Loucy (cell line): Measurements from ENCODE around the gene SDK1.

Experiments used
- H2AFZ ChIP-seq: fragments of 200-600 bp; sonication (generic); 2 replicates; pipeline ENCODE4 v1.6.0; 2016; ENCODE audit warnings: antibody characterized with exemption, mild to moderate bottlenecking, low read length, moderate library complexity
- H3F3A ChIP-seq: fragments of 200-600 bp; 2 replicates; pipeline ENCODE4 v1.6.0; 2016; ENCODE audit warnings: antibody characterized with exemption, low read depth, mild to moderate bottlenecking
- H3K27me3 ChIP-seq: fragments of 200-600 bp; sonication (generic); 2 replicates; pipeline ENCODE4 v1.6.1; 2014; ENCODE audit warnings: low read length, mild to moderate bottlenecking; ENCODE audit not compliant: insufficient read depth, poor library complexity, severe bottlenecking
- H3K36me3 ChIP-seq: fragments of 200-600 bp; sonication (generic); 2 replicates; pipeline ENCODE4 v1.6.1; 2016; ENCODE audit warnings: low read length; ENCODE audit not compliant: insufficient read depth
- H3K4me1 ChIP-seq: fragments of 200-600 bp; sonication (generic); 2 replicates; pipeline ENCODE4 v1.5.1; 2014; ENCODE audit warnings: low read length, mild to moderate bottlenecking; ENCODE audit not compliant: insufficient read depth, poor library complexity, severe bottlenecking
- H3K4me2 ChIP-seq: fragments of 200-600 bp; sonication (generic); 2 replicates; pipeline ENCODE4 v1.6.0; 2014; ENCODE audit warnings: antibody characterized with exemption, low read length, low read depth, mild to moderate bottlenecking; ENCODE audit not compliant: poor library complexity, severe bottlenecking
- H3K4me3 ChIP-seq: fragments of 200-600 bp; sonication (generic); 2 replicates; pipeline ENCODE4 v1.5.1; 2014; ENCODE audit warnings: low read length, mild to moderate bottlenecking, mixed read lengths; ENCODE audit not compliant: poor library complexity, severe bottlenecking
- H3K79me2 ChIP-seq: fragments of 200-600 bp; sonication (generic); 2 replicates; pipeline ENCODE4 v1.6.1; 2014; ENCODE audit warnings: low read length; ENCODE audit not compliant: insufficient read depth
- H3K9ac ChIP-seq: fragments of 200-600 bp; sonication (generic); 2 replicates; pipeline ENCODE4 v1.6.0; 2014; ENCODE audit warnings: mild to moderate bottlenecking, low read depth, low read length, moderate library complexity; ENCODE audit not compliant: poor library complexity, severe bottlenecking
- H3K9me2 ChIP-seq: fragments of 200-600 bp; sonication (generic); replicated peaks from 2 replicates; pipeline ENCODE4 v1.6.1; 2016; ENCODE audit warnings: low read depth, low read length, mixed read lengths
- H3K9me3 ChIP-seq: fragments of 200-600 bp; sonication (generic); 2 replicates; pipeline ENCODE4 v1.6.1; 2014; ENCODE audit warnings: mild to moderate bottlenecking, antibody characterized with exemption, low read length, low read depth; ENCODE audit not compliant: insufficient read depth
- H4K20me1 ChIP-seq: fragments of 200-600 bp; sonication (generic); 2 replicates; pipeline ENCODE4 v1.6.0; 2014; ENCODE audit warnings: antibody characterized with exemption, low read length, mild to moderate bottlenecking; ENCODE audit not compliant: insufficient read depth, poor library complexity, severe bottlenecking
- EZH2phosphoT487 ChIP-seq: fragments of 200-600 bp; IDR thresholded peaks from 2 replicates; pipeline ENCODE4 v1.6.1; 2018; ENCODE audit warnings: antibody characterized with exemption, mild to moderate bottlenecking, moderate library complexity, borderline replicate concordance
- TF ChIP-seq, protein P1 (sequence below): fragments of 200-600 bp; sonication (generic); conservative IDR thresholded peaks from 2 replicates; pipeline ENCODE4 v1.5.1; 2014; ENCODE audit warnings: mild to moderate bottlenecking, antibody characterized with exemption, low read length

The SDK1 gene

GRCh38 chr7:3910054-3910453 lies 609.0 kb downstream of the SDK1 start:
- Histone ChIP-seq H3K4me2 (no peak overlapping the region), H3K9me3 (no peaks in the 10 kb centered on the region; the same call in 1 of the 2 replicates), H3K27me3 (no peaks in the 10 kb centered on the region), H3K4me3 (no peak overlapping the region), H3K79me2 (no peaks in the 10 kb centered on the region), H3F3A (no peaks in the 10 kb centered on the region), H3K4me1 (no peaks in the 10 kb centered on the region), H3K36me3 (no peaks in the 10 kb centered on the region), H3K9ac (no peak overlapping the region), H4K20me1 (no peaks in the 10 kb centered on the region), H3K9me2 (no peaks in the 10 kb centered on the region), H2AFZ (no peak overlapping the region)
- TF ChIP-seq EZH2phosphoT487, result no peak

DNA sequence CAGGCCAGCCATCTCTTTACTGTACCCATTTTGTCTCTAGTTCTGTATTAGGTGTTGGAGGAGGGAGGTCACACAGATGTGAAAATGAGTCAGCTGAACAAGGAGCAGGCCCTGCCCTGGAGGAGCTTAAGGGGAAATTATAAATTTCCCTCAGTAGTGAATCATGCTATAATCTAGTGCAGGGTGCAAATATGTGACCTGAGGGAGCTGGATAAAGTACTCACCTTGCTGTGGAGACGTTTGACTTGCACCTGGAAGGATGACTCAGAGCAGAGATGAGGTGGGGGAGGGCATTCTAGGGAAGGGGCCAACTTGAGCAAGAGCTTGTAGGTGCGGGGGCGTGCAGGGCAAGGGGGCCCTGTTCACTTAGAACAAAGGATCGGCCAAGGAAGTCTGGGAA lies 610.6 kb downstream of the SDK1 start:
- TF ChIP-seq, protein P1, sequence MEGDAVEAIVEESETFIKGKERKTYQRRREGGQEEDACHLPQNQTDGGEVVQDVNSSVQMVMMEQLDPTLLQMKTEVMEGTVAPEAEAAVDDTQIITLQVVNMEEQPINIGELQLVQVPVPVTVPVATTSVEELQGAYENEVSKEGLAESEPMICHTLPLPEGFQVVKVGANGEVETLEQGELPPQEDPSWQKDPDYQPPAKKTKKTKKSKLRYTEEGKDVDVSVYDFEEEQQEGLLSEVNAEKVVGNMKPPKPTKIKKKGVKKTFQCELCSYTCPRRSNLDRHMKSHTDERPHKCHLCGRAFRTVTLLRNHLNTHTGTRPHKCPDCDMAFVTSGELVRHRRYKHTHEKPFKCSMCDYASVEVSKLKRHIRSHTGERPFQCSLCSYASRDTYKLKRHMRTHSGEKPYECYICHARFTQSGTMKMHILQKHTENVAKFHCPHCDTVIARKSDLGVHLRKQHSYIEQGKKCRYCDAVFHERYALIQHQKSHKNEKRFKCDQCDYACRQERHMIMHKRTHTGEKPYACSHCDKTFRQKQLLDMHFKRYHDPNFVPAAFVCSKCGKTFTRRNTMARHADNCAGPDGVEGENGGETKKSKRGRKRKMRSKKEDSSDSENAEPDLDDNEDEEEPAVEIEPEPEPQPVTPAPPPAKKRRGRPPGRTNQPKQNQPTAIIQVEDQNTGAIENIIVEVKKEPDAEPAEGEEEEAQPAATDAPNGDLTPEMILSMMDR, result no peak
- TF ChIP-seq EZH2phosphoT487, result no peak
- H3K27me3 ChIP-seq, result no peaks in the 10 kb centered on the region
- H3K9me2 ChIP-seq, result no peaks in the 10 kb centered on the region
- H3K4me1 ChIP-seq, result no peaks in the 10 kb centered on the region
- no peak overlapping the region for H3K4me2 ChIP-seq
- H3K4me3 ChIP-seq, result no peak overlapping the region
- no peaks in the 10 kb centered on the region for H3F3A ChIP-seq
- H3K79me2 ChIP-seq, result no peaks in the 10 kb centered on the region
- H2AFZ ChIP-seq, result no peak overlapping the region
- no peaks in the 10 kb centered on the region; the same call in 1 of the 2 replicates for H3K9me3 ChIP-seq
- H3K9ac ChIP-seq, result no peak overlapping the region
- no peaks in the 10 kb centered on the region for H3K36me3 ChIP-seq
- H4K20me1 ChIP-seq, result no peaks in the 10 kb centered on the region

GRCh38 chr7:3912291-3912690 lies 611.2 kb downstream of the SDK1 start:
- no peaks in the 10 kb centered on the region for H3F3A ChIP-seq

More at GRCh38 chr7:3912291-3912690, 611.2 kb downstream of the SDK1 start:
- Histone ChIP-seq H2AFZ (no peak overlapping the region), H3K4me2 (no peak overlapping the region), H3K9ac (no peak overlapping the region), H3K9me2 (no peaks in the 10 kb centered on the region), H3K27me3 (no peaks in the 10 kb centered on the region), H3K36me3 (no peaks in the 10 kb centered on the region), H3K9me3 (no peaks in the 10 kb centered on the region; the same call in 1 of the 2 replicates), H3K79me2 (no peaks in the 10 kb centered on the region), H3K4me1 (no peaks in the 10 kb centered on the region), H4K20me1 (no peaks in the 10 kb centered on the region), H3K4me3 (no peak overlapping the region)
- TF ChIP-seq, protein P1, result no peak
- TF ChIP-seq EZH2phosphoT487, result no peak
